Fibroblast of lung (primary cell): ENCODE results near the gene TAF11L11. TPM values are rescaled to one million over a fixed set of nuclear protein-coding genes. Genes with fewer than 3 reads are reported as not detected.
"Not testable (repeated sequence)": the region's sequence is repeated elsewhere in the genome, so short reads cannot be mapped to it uniquely, and the experiment has no call there.

ENCODE experiments used
- DNase-seq, 2 donors: peaks; one replicate each; pipeline versions ENCODE4 v3.0.0 to v3.0.0-alpha.2; 2010; ENCODE audit warnings: low read depth in 2 of 2
- H2AFZ ChIP-seq: 2 replicates; pipeline ENCODE4 v1.5.1; 2012; ENCODE audit warnings: low read length, control low read depth, inconsistent platforms
- H3K27ac ChIP-seq: 2 replicates; pipeline ENCODE4 v1.5.1; 2011; ENCODE audit warnings: low read length, control low read depth; ENCODE audit not compliant: insufficient read depth
- H3K27me3 ChIP-seq: 2 replicates; pipeline ENCODE4 v1.5.1; 2011; ENCODE audit warnings: mild to moderate bottlenecking, low read length; ENCODE audit not compliant: control insufficient read depth, insufficient read depth
- H3K36me3 ChIP-seq: 2 replicates; pipeline ENCODE4 v1.5.1; 2011; ENCODE audit warnings: low read length; ENCODE audit not compliant: control insufficient read depth, insufficient read depth
- H3K4me1 ChIP-seq: 2 replicates; pipeline ENCODE4 v1.5.1; 2011; ENCODE audit warnings: low read length; ENCODE audit not compliant: control insufficient read depth, insufficient read depth; ENCODE audit errors: extremely low read depth
- H3K4me2 ChIP-seq: 2 replicates; pipeline ENCODE4 v1.5.1; 2011; ENCODE audit warnings: low read length, control low read depth; ENCODE audit not compliant: insufficient read depth; ENCODE audit errors: extremely low read depth
- H3K4me3 ChIP-seq, 4 experiments: fragments of 200-600 bp in 1 of 4; sonication (generic) in 1 of 4; replicated peaks in 1 of 4; 2 replicates each; pipeline ENCODE4 v1.5.1; 2011 to 2016; ENCODE audit warnings: low read length in 4 of 4, low read depth in 3 of 4, mild to moderate bottlenecking in 3 of 4, control low read depth in 2 of 4, inconsistent platforms in 1 of 4, mixed read lengths in 1 of 4; ENCODE audit not compliant: insufficient read depth in 1 of 4; ENCODE audit errors: control extremely low read depth in 1 of 4
- H3K79me2 ChIP-seq: 2 replicates; pipeline ENCODE4 v1.5.1; 2012; ENCODE audit warnings: mild to moderate bottlenecking, low read length, inconsistent platforms; ENCODE audit not compliant: control insufficient read depth, insufficient read depth
- H3K9ac ChIP-seq: 2 replicates; pipeline ENCODE4 v1.5.1; 2011; ENCODE audit warnings: mild to moderate bottlenecking, low read length, control low read depth; ENCODE audit not compliant: insufficient read depth
- H3K9me3 ChIP-seq: 2 replicates; pipeline ENCODE4 v1.5.1; 2012; ENCODE audit warnings: low read depth, low read length; ENCODE audit not compliant: control insufficient read depth, insufficient read depth
- H4K20me1 ChIP-seq: 2 replicates; pipeline ENCODE4 v1.5.1; 2011; ENCODE audit warnings: low read length; ENCODE audit not compliant: control insufficient read depth, insufficient read depth; ENCODE audit errors: extremely low read depth
- CTCF ChIP-seq, 2 donors: IDR thresholded peaks in 1 of 2; conservative IDR thresholded peaks in 1 of 2; 1 replicate in 1 of 2; 2 replicates in 1 of 2; pipeline ENCODE4 v1.5.1; 2011 to 2012; ENCODE audit warnings: low read length in 2 of 2, control low read depth in 1 of 2, inconsistent platforms in 1 of 2, low read depth in 1 of 2, mild to moderate bottlenecking in 1 of 2
- EZH2 ChIP-seq: IDR thresholded peaks from 2 replicates; pipeline ENCODE4 v1.5.1; 2012; ENCODE audit warnings: low read length, control low read depth, mild to moderate bottlenecking; ENCODE audit errors: missing control alignments
- polyA plus RNA-seq, 2 donors: library from polyadenylated mRNA; depleted of rRNA in 1 of 2; stranded (reverse) in 1 of 2; unstranded in 1 of 2; fragments of >200 nt; gene quantifications; 2 replicates each; pipeline ENCODE4 v1.2.1, GENCODE V29; 2011 to 2012; ENCODE audit warnings: missing spikeins in 1 of 2
- total RNA-seq: library from RNA; depleted of rRNA; stranded (reverse); fragments of >200 nt; gene quantifications from 2 replicates; pipeline ENCODE4 v1.2.1, GENCODE V29; 2014

The TAF11L11 gene
- total and polyA plus RNA-seq, 2 donors (not counting 1 experiment from before 2014, with no cell fraction given): not detected

GRCh38 chr5:17619354-17619753 lies 15.4 kb downstream of the TAF11L11 start:
- TF ChIP-seq CTCF (conservative IDR thresholded peaks at IDR 0.05 in 1 of 2, IDR thresholded peaks at IDR 0.05 in 1 of 2; ENCODE audit: low read depth in 1 of 2, low read length in 2 of 2) (no peak), EZH2 (no peak)
- no peak overlapping the region for H3K4me3 ChIP-seq

GRCh38 chr5:17620627-17621026 lies 16.6 kb downstream of the TAF11L11 start:
- Histone ChIP-seq H3K4me2 (no peak overlapping the region), H3K4me3 (no peak overlapping the region), H2AFZ (no peak overlapping the region), H3K9me3 (no peaks in the 10 kb centered on the region), H3K36me3 (no peaks in the 10 kb centered on the region), H4K20me1 (no peaks in the 10 kb centered on the region), H3K27ac (no peak overlapping the region), H3K27me3 (no peaks in the 10 kb centered on the region), H3K9ac (no peak overlapping the region), H3K4me1 (no peaks in the 10 kb centered on the region), H3K79me2 (no peaks in the 10 kb centered on the region)
- no peak for DNase-seq
- TF ChIP-seq CTCF (conservative IDR thresholded peaks at IDR 0.05 in 1 of 2, IDR thresholded peaks at IDR 0.05 in 1 of 2; ENCODE audit: low read depth in 1 of 2, low read length in 2 of 2) (no peak), EZH2 (no peak)

More at GRCh38 chr5:17619354-17619753, 15.4 kb downstream of the TAF11L11 start:
- H3K27me3 ChIP-seq: no peaks in the 10 kb centered on the region
- no peaks in the 10 kb centered on the region for H3K36me3 ChIP-seq
- H3K27ac ChIP-seq: no peak overlapping the region
- H3K79me2 ChIP-seq: no peaks in the 10 kb centered on the region
- no peaks in the 10 kb centered on the region for H4K20me1 ChIP-seq
- no peaks in the 10 kb centered on the region for H3K9me3 ChIP-seq
- H2AFZ ChIP-seq: no peak overlapping the region
- H3K4me1 ChIP-seq: no peaks in the 10 kb centered on the region
- DNase-seq: no peak
- no peak overlapping the region for H3K9ac ChIP-seq
- H3K4me2 ChIP-seq: no peak overlapping the region

- Histone ChIP-seq H3K79me2 (no peaks in the 10 kb centered on the region), H2AFZ (no peak overlapping the region), H4K20me1 (no peaks in the 10 kb centered on the region), H3K36me3 (no peaks in the 10 kb centered on the region), H3K4me2 (no peak overlapping the region), H3K4me3 (no peak overlapping the region), H3K27me3 (no peaks in the 10 kb centered on the region), H3K4me1 (no peaks in the 10 kb centered on the region), H3K9ac (no peak overlapping the region), H3K9me3 (no peaks in the 10 kb centered on the region), H3K27ac (no peak overlapping the region)
- DNase-seq: no peak
- TF ChIP-seq CTCF (conservative IDR thresholded peaks at IDR 0.05 in 1 of 2, IDR thresholded peaks at IDR 0.05 in 1 of 2; ENCODE audit: low read depth in 1 of 2, low read length in 2 of 2): no peak
- no peak for TF ChIP-seq EZH2
These were observed 21.7 kb downstream of the TAF11L11 start for GRCh38 chr5:17625686-17626085.

- not testable (repeated sequence) for H3K27me3 ChIP-seq, H3K36me3 ChIP-seq, H3K4me2 ChIP-seq, DNase-seq, H3K4me1 ChIP-seq, H3K79me2 ChIP-seq, H3K27ac ChIP-seq, H3K4me3 ChIP-seq, H4K20me1 ChIP-seq, H2AFZ ChIP-seq, H3K9ac ChIP-seq, H3K9me3 ChIP-seq
These were observed 27.8 kb downstream of the TAF11L11 start, which contains the start of gene TAF11L13 for GRCh38 chr5:17631788-17632187. TAF11L13 (plus strand) TSS chr5:17632088.
